Activated CD4-positive, CD25-positive, alpha-beta regulatory T cell (primary cell): ENCODE measurements around the gene NSUN6.

Experiments
- DNase-seq, 4 experiments: peaks; one replicate each; lab custom pipeline; 2025; lab: John Stamatoyannopoulos, UW

Gene NSUN6

DNA sequence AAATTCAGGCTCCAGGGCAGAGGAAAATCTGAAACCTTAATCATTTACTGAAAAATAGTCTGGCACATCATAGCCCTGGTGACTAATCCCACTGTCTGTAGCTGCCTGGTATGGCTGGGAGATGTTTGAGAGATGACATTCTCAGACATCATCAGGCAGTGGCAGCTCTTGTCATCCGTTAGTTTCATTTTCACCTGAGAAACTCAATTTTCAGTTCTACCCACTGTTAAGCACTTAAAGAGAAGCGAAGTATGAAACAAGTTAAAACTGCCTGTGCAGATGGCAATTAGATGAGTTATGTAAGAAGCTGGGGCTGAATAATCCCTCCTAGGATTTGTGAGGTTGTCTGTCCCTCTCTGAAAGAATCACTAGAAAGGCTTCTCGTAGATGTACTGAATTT lies 150.2 kb downstream of the NSUN6 start:
- no peak for DNase-seq

GRCh38 chr10:18500576-18500975 lies 150.8 kb downstream of the NSUN6 start:
- DNase-seq = no peak

- DNase-seq = no peak
Measured at GRCh38 chr10:18498998-18499397, 152.4 kb downstream of the NSUN6 start.

DNA sequence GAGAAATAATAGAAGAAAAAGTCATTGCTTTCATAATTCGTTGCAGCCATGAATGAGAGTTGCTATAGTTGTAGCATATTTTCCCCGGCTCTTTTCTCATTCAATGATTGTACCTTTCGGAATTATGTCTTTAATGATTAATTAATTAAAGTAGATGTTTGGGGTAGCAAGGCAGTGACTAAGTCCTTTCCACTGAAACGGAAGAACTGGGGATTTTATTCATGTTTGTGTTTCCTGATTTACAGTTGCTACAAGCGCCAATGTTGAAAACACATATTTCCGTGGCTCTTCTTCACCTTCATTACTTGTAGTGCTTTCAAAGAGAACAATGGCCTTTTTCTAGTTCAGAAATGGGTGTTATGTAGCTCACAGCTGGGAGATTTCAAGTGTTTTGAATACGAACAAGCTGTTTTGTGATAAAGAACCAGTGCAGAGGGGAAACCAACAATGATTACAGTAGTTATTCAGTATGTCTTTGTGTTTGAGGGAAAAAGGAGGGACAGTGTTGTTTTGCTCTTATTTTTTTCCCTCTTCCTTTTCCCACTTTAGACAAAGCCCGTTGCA lies 153.5 kb downstream of the NSUN6 start:
- no peak for DNase-seq
